Stimulated activated CD8-positive, alpha-beta memory T cell treated with anti-CD3 and anti-CD28 coated beads, Interleukin-15, amount 100 ng/mL, for 48 hours (primary cell): Measurements from ENCODE around the gene KATNB1.
"Not testable (repeated sequence)": the region's sequence is repeated elsewhere in the genome, so short reads cannot be mapped to it uniquely, and the experiment has no call there.

Experiments
- DNase-seq, 2 donors: peaks; one replicate each; pipeline ENCODE4 v3.0.0-alpha.2; 2020; ENCODE audit warnings: low read depth in 2 of 2

The KATNB1 gene

DNA sequence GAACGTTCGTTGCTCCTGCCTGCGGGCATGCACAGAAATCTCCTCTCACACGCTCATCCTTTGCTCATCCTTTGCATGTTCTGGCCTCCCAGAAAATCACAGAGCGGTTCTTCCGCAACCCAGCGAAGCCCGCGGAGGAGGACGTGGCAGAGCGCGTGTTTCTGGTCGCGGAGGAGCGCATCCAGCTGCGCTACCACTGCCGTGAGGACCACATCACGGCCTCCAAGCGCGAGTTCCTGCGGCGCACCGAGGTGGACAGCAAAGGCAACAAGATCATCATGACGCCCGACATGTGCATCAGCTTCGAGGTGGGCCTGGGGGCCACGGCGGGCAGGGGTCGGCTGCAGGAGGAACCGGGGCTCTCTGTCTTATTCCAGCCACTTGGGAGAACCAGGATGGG, 9.6 kb upstream of the KATNB1 start:
- no peak for DNase-seq

DNA sequence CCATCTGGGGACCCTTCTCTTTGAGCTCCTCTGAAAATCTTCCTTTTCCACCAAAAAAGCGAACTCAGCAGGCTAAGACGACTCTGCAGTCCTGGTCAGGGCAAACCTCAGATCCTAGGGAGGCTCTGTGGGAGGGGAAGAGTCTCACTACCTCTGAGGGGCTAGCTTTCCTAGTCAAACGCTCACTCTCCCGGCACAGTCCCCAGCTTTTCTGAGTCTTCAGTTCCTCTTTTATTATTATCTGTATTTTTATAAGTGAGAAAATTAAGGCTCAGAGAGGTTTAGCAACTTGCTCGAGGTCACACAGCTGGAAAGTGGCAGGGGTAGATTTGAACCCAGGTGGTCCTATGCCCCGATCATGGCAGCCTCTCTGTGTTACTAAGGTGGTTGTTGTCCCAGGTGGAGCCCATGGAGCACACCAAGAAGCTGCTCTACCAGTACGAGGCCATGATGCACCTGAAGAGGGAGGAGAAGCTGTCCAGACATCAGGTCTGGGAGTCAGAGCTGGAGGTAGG, 9.1 kb upstream of the KATNB1 start:
- no peak for DNase-seq

DNA sequence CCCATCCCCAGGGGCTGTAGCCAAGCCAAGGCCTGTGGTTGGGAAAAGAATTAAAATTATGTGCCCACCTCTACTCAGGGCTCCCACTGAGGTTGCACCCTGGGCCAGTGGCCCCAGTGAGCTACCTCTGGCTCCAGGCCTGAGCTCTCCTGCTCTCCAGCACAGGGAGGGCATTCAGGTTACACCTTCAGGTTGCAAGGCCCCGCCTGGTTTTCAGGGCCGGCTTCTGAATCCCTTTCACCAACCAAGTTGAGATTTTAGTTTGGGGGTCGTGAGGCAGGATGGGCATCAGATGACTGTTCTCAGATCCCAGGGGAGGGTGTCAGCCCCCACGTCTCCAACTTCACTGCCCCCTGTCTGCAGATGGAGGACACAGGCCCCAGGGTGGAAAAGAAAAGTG, 8.0 kb upstream of the KATNB1 start:
- no peak for DNase-seq

DNA sequence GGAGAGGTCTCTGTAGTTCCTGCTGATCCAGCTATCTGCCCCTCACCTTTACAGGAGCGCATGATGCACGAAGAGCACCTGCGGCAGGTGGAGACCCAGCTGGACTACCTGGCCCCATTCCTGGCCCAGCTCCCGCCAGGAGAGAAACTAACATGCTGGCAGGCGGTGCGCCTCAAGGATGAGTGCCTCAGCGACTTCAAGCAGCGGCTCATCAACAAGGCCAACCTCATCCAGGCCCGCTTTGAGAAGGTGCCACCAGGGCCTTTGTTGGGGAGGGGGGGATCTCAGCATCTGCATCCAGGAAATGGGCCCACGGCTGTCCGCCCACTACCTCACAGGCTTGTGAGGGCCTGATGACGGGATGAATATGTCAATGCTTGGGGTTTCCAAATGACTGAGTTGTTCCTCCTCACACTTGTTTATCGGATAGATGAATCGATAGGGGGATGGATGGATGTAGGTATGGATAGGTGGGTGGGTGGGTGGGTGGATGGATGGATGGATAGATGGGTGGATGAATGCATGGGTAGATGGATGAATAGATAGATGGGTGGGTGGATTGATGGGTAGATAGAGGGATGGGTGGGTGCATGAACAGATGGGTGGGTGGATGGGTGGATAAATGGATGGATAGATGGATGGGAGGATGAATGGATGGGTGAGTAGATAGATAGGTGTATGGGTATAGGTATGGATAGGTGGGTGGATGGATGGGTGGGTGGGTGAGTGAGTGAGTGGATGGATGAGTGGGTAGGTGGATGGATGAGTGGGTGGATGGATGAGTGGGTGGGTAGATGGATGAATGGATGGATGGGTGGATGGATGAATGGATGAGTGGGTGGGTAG, 7.0 kb upstream of the KATNB1 start:
- no peak for DNase-seq

DNA sequence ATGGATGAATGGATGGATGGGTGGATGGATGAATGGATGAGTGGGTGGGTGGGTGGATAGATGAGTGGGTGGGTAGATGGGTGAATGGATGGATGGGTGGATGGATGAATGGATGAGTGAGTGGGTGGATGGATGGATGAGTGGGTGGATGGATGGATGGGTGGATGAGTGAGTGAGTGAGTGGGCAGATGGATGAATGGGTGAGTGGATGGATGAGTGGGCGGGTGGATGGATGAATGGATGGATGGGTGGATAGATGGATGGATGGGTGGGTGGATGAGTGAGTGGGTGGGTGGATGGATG, 6.4 kb upstream of the KATNB1 start:
- DNase-seq, result no peak

DNA sequence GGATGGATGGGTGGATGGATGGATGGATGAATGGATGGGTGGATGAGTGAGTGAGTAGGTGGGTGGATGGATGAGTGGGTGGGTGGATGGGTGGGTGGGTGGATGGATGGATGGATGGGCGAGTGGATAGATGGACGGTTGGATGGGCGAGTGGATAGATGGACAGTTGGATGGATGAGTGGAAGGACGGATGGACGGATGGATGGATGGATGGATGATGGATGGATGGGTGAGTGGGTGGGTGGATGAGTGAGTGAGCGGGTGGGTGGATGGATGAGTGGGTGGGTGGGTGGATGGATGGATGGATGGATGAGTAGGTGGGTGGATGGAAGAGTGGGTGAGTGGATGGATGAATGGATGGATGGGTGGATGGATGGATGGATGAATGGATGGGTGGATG, 5.7 kb upstream of the KATNB1 start:
- DNase-seq, result not testable (repeated sequence)

DNA sequence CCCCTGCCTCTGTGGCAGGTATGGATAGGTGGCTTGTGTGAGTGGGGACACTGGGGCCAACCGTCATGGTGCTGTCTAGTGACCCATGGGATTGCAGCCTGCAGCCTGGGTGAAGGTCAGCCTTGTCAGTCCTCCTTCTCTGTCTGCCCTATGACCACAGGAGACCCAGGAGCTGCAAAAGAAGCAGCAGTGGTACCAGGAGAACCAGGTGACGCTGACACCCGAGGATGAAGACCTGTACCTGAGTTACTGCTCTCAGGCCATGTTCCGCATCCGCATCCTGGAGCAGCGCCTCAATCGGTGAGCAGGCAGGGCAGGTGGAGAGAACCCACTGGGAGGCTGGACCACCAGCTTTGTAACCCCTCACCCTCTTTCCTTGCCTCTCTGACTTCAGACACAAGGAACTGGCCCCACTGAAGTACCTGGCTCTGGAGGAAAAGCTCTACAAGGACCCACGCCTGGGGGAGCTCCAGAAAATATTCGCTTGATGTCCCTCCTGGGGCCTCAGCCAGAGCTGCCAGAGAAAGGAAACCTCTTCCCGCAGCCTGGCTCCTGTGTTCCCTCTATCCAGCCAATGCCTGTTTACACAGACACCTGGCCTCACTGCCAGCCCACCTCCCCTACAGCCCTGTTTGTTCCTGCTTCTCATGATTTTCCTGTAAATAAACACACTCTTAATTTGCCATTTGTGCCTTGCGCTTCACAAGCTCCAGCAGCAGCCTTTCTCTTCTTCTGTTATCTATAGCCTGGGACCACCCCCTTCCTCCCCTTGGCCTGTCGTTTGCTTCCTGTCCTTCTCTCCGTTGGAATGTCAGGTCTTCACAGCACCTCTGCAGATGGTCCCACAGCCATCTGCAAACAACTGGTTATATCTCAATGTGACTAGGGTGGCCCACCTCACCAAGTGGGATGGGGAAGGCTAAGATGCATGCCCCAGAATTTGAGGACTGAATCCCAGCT, 4.5 kb upstream of the KATNB1 start:
- DNase-seq, result no peak

DNA sequence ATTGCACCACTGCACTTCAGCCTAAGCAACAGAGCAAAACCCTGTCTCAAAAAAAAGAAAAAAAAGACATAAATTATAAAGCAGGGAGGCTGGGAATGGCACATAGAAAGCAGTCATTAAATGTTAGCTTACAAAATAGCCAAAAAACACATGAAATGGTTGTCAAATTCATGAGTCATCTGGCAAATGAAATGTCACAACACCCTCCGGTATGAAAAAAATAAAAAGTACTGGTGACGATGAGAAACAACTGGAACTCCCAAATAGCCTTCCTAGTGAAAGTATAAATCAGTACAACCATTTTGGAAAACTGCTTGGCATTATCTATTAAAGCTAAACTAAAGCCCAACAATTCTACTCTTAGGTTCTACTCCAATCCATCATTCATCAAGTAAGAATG, 3.5 kb upstream of the KATNB1 start:
- DNase-seq, result no peak

DNA sequence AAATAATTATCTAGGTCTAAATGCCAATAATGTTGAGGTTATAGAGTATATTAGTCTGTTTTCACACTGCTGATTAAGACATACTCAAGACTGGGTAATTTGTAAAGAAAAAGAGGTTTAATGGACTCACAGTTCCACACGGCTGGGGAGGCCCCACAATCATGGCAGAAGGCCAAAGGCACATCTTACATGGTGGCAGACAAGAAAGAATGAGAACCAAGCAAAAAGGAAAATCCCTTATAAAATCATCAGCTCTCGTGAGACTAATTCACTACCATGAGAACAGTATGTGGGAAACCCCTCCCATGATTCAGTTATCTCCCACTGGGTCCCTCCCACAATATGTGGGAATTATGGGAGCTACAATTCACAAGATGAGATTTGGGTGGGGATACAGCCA, 2.9 kb upstream of the KATNB1 start:
- DNase-seq, result no peak

DNA sequence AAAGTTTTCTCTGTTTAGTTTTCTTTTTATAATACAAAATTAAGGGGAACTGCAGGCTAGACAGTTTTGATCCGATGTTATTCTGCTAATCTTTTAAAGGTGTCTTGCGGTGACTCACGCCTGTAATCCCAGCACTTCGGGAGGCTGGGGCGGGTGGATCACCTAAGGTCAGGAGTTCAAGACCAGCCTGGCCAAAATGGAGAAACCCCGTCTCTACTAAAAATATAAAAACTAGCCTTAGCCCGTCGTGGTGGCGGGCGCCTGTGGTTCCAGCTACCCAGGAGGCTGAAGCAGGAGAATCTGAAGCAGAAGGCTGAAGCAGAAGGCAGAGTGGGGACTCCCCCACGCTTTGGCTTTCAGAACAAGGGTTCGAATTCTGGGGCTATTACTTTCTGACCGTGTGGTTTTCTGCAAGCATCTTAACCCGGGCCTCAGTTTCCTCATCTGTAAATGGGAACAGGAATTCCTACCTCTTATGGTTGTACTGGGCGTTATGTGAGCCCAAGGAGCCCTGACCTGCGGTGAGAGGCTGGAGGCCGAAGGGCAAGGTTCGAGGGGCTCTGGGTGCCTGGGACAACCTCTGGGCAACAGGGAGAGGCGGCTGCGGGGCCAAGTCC, 1.2 kb upstream of the KATNB1 start:
- no peak for DNase-seq

DNA sequence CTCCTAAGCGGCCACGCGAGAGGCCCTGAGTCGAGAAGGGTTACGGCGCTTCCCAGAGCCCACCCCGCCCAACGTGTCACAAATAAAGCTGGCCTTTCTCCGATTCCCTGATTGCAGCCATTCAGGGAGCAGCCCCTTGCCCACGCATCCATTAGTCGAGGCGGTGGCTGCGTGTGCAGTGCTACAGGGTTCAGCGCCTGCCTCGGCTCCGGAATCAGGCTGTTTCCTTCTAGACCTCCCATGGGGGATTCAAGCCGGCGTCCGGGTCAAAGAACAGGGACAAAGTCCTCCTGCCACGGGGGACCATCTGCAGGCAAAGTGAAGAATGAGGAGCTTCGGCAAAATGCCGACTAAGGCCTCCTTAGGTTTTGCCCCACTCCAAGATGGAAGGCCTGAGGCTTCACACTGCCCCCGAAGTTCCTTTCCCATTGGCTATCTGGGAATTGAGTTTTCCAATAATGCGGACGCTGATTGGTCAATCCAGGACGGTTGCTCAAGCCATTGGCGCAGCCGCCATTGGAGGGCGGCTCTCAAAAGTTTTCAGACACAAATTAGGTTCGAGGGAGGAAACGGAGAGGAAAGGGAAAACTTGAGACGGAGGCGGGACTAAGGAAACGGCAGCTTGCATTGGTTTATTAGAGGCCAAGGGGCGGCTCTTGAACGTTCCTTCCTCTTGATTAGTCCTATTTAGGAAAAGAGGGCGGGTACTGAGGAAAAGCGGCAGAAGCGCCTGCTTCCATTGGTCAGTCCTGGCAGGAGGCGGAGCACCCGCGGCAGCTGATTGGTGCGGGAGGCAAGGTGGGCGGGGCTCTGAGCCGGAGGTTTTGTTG, 430 bp upstream of the KATNB1 start:
- DNase-seq, result peak; percentile 98

DNA sequence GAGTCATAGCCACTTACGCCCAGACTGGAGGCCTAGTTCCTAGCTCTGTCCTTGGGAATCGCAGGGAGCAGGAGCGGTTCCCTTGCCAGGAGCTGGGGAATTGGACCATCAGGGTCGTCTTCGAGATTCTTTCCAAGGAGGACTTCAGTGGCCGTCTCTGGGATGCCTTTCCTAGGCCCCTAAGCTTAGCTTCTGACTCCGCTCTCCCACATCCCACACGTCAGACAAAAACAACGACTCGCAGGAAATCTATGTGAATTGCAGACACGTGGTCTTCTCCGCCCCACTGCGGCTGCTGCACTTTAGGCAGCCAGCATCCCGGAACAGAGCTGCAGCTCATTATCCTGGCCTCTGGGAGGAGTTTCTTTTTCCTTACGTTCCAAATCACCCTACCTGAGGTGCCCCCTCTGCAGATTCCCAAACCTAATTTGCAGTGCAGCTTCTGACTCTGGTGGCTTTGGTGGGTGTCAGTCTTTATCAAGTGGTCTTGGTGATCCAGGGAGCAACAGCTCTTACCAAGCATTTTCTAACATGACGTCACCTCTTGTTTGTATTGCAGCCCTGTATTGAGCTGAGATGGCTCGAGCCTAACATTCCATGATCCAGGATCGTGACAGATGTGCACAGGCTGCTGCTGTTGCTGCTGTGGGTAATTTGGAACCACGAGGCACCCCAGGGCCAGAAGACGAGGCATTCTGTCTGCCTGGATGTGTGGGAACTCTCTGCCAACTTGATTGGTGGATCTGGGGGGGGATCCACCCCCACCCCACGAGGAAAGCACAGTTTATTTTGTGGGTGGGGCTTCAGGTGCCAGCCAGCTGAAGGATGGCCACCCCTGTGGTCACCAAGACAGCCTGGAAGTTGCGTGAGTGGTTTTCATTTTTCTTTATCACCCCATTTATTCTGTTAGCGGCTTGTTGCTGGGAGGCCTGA, 1.1 kb downstream of the KATNB1 start:
- DNase-seq, result peak in 1 of 2 donors; percentile 25

DNA sequence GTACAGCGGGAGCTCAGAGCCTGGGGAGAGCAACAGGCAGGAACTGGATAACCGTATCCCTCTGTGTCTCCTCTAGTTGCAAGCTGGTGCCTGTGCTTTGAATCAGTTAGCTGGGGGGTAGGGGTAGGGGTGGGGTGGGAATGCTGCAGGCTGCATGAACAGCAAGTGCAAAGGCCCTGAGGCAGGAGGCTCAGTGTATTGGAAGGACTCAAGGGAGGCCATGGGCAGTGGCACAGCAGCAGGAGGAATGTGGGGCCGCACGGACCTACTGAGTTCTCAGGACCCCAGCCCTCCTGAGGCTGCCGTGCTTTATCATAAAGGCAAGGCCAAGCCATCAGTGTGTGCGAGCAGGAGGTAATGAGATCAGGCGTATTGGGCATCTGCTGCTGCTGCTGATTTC, 3.3 kb downstream of the KATNB1 start:
- DNase-seq, result no peak

DNA sequence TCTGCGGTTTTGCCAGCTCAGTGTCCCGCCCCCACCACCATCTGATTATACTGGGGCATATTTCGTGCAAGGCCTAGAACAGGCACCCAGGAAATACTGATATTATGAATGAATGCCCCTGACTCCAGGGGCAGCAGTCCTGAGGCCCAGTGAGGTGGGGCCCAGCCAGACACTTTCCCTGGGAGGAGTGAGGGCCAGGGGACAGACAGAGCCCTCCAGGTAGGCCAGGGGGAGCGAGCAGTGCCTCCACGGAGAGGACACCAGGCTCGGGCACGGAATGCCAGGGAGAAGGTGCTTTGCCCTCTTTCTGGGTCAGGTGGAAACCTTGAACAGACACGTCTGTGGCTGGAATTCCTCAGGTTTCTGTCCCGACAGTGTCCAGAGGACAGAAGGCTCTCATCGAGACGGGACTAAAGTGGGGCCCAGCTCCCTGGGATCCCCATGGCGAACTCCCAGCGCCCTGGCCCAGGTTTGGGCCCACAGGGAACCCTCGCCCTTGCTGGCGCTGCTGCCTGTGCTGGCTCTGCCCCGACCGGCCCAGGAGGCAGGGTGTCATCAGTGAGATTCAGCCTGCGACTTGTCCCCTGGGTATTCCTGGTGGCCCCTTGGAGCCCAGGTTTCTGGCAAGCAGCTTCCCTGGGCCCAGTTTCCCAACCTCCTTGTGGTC, 4.3 kb downstream of the KATNB1 start:
- no peak for DNase-seq

DNA sequence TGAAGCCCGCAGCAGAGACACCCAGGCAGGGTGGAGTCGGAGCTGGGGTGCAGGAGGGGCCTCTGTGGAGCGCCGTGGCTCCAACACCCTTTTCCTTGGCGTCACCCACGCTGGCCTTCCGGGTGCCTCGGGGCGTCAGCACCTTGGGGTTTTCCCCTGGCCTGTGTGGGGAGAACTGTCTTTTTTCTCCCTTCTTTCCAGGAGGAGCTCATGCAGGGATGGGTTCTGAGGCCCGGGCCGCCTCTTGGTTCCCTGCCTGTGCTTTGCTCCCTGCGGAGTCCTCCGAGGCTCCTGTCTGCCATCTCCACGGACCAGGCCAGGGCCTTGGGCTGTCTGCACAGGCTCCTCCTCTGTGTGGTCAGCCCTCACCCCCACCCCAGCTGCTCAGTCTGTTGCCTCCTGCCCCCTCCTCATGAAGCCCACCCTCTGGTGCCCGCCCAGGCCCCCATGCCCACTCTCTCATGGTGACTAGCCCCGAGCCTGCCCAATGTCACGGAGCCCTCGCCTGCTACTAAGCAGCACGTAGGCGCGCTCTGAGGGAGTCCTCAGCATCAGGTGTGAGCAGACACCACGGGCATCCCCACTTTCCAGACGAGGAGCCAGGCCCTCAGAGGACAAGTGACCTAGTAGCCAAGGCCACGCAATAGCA, 5.0 kb downstream of the KATNB1 start:
- no peak for DNase-seq

DNA sequence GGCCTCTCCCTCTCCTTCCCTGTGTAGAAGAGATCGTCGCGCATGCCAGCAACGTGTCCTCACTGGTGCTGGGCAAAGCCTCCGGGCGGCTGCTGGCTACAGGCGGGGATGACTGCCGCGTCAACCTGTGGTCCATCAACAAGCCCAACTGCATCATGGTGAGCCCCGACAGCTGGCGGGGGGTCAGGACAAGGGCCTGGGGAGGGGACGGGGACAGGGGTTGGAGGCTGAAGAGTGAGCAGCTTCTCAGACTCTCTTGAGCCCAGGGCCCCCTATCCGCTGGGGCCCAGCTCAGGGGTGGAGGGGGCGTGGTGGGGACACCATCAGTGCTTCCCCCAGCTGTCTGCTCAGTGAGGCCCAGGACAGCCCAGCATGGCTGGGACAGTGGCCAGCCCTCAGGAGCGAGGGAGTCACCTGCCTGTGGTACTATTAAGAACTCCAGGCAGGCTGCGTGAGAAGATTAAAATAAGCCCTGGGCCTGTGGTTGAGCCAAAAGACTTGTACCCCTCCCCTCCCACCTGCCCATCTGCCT, 6.2 kb downstream of the KATNB1 start:
- no peak for DNase-seq

DNA sequence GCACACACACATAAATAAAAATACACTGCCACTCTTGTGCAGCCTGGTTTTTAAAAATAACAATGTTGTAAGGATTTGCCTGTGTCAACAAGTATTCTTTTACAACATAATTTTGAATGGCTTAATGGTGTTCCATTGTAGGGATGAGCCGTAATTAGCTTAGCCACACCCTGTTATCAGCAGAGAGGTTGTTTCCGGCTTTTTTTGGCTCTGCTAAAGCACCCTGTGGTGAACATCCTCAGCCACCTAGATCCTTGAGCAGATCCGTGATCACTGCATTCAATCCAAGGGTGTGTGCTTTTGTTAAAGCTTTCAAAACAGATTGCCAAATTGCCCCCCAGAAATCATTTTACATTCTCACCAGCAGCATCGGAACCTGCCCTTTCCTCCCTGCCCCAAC, 7.0 kb downstream of the KATNB1 start:
- DNase-seq, result no peak

DNA sequence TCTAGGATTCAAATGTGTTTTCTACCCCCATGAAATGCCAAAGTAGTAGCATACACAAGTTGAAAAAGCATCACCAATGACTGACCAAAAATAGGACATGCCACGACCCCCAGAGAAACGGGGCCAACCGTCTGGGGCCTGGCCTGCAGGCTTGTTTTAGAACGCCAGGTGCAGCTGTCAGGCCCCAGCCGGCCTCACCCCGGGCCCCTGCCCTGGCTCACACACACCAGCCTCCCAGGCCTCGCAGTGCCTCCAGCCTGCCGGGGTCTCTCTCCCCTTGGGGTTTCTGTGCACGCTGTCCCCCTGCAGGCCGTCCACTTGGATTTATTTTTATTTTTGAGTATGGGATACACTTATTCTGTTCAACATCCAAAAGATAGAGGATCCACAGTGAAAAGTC, 7.9 kb downstream of the KATNB1 start:
- no peak for DNase-seq
